Testis (tissue), 3 donors: ENCODE data around the gene GPS1. TPM values are rescaled to one million over a fixed set of nuclear protein-coding genes. Genes with fewer than 3 reads are reported as not detected.
A peak's percentile ranks its signal among the peaks of the same experiment; 100 is the strongest.

Experiments
- DNase-seq: peaks from one replicate; pipeline ENCODE4 v3.0.0-alpha.2; 2019
- H3K27ac ChIP-seq, 2 donors: fragments of 200-600 bp; sonication (generic); one replicate each; pipeline ENCODE4 v1.5.1; 2019
- H3K27me3 ChIP-seq: fragments of 200-600 bp; sonication (generic); one replicate; pipeline ENCODE4 v1.5.1; 2019
- H3K36me3 ChIP-seq: fragments of 200-600 bp; sonication (generic); one replicate; pipeline ENCODE4 v1.5.1; 2017; ENCODE audit warnings: low read depth; ENCODE audit errors: missing control alignments
- H3K4me1 ChIP-seq: fragments of 200-600 bp; sonication (generic); one replicate; pipeline ENCODE4 v1.5.1; 2019
- H3K4me3 ChIP-seq, 2 donors: fragments of 200-600 bp; sonication (generic); one replicate each; pipeline ENCODE4 v1.5.1; 2017 to 2019
- H3K9me3 ChIP-seq: fragments of 200-600 bp; sonication (generic); one replicate; pipeline ENCODE4 v1.5.1; 2017
- CTCF ChIP-seq, 3 experiments: fragments of 450-650 bp in 2 of 3; fragments of 200-600 bp in 1 of 3; sonication (generic) in 1 of 3; IDR thresholded peaks; one replicate each; pipeline ENCODE4 v1.5.1; 2016 to 2019; ENCODE audit warnings: antibody characterized with exemption in 3 of 3, mild to moderate bottlenecking in 2 of 3, moderate library complexity in 1 of 3
- POLR2A ChIP-seq: fragments of 450-650 bp; IDR thresholded peaks from one replicate; pipeline ENCODE4 v1.6.1; 2017; ENCODE audit warnings: antibody characterized with exemption, mild to moderate bottlenecking, moderate library complexity
- WGBS, 2 donors: methylation state at CpG; one replicate each; pipeline ENCODE4 v1.1.5; 2018; 5-methylcytosine and 5-hydroxymethylcytosine counted together
- intact Hi-C: fragments of 100-400 bp; cut with DNase I; formaldehyde crosslinking; loops from one replicate; pipeline ENCODE4 v1.15.1; 2023; ENCODE audit warnings: low total_unique reads
- polyA plus RNA-seq: library from polyadenylated mRNA; stranded (reverse); fragments of 350-450 nt; fragmentation: Illumina TruSeq; extraction: RNeasy Lipid Tissue Mini Kit (QIAGEN cat#74804); gene quantifications from one replicate; pipeline ENCODE4 v1.2.3, GENCODE V29; 2014; ENCODE audit warnings: low read depth, low replicate concordance; ENCODE audit not compliant: insufficient read depth
- total RNA-seq, 2 donors: library from RNA; depleted of rRNA; stranded (reverse); fragments of >200 nt; gene quantifications; one replicate each; pipeline ENCODE4 v1.2.3, GENCODE V29; 2016

GPS1 gene
- total and polyA plus RNA-seq, 3 donors from 2014 or later = 170 to 190 (median 178) TPM

DNA sequence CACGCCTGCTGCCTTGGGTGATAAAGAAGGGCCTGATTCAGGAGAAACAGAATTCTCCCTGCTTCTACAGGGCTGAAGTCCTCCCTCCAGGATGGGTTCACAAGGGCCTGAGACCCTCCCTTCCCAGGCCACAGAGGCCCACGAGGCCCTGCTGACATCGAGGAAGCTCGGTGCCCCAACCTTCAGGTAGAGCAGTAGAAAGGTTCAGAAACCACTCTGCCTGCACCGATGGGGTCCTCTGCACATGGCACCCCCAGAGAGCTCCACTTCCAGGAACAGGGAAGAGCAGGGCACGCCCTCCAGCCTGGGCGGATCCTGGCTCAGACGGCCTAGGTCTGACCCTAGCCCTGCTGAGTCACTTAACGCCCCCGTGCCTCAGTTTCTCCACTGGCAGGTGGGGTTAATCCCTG, 29.8 kb upstream of the GPS1 start:
- Histone ChIP-seq H3K27ac (no peak overlapping the region), H3K36me3 (no peaks in the 10 kb centered on the region), H3K4me3 (peak overlapping the region; percentile 69 to 71), H3K9me3 (no peaks in the 10 kb centered on the region), H3K4me1 (peaks cover 19% of the 10 kb centered on the region), H3K27me3 (no peaks in the 10 kb centered on the region)
- no peak for TF ChIP-seq POLR2A
- no peak for TF ChIP-seq CTCF (IDR thresholded peaks at IDR 0.05)
- DNase-seq = no peak
- intact Hi-C loops = loop anchor here (5.0 kb wide), 1 partner anchor 60 kb away; the partner anchor contains the start of gene NOTUM
- WGBS, 2 donors = 2 to 9% methylated on average over 8 to 10 of the region's 10 CpGs

DNA sequence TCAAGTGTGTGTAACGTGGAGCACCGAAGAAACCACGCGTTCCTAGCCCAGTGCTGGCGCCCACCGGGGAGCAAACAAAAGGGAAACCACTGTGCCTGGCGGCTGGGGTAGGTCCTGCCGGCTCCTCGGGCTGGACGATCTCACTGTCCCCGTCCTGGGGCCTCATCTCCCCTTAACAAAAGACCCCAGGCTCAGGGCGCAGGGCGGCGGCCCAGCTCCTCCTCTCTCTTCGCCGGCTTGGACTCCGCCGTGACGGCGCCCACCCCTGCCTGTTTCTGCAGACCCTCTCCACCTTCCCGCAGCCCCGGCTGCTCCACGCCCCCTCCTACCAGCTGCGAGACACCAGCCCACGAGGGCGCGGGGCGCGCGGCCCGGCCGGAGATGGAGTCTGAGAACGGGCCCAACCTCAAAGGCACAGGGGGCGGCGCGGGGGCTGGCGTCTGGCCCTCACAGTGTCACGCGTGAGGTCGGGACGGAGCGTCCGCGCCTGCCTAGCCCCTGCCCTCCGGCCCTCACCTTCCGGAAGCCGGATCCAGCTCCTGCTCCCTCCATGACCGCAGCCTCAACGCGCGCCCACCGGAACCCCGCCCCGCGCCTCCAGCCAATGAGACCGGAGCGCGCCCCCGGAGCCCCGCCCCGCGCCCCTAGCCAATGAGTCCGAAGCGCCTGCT, 29.3 kb upstream of the GPS1 start, which contains the start of gene CENPX:
TSS of gene CENPX (minus strand) at position 569 of the 671 bp plus-strand sequence. CDS start at position 552, 17 bp downstream.
- H3K4me3 ChIP-seq = peak within 1 kb of the TSS; percentile 69 to 71
- H3K27ac ChIP-seq = peak within 1 kb of the TSS in 1 of 2 donors; percentile 36
- TF ChIP-seq POLR2A (no peak), CTCF (IDR thresholded peaks at IDR 0.05) (no peak)
- H3K4me1 ChIP-seq = peaks cover 19% of the 10 kb centered on the region
- intact Hi-C loops = loop anchor here (5.0 kb wide), 1 partner anchor 60 kb away; the partner anchor contains the start of gene NOTUM
- no peak for DNase-seq
- 1% methylated on average over 30 to 55 of the region's 64 CpGs for WGBS, 2 donors
- H3K9me3 ChIP-seq = no peaks in the 10 kb centered on the region
- no peaks in the 10 kb centered on the region for H3K27me3 ChIP-seq
- H3K36me3 ChIP-seq = no peaks in the 10 kb centered on the region

GRCh38 chr17:82022981-82023446, 28.7 kb upstream of the GPS1 start, which contains the start of gene LRRC45:
LRRC45 (plus strand) TSS chr17:82023305; CDS start chr17:82023644, 339 bp downstream.
- WGBS, 2 donors = 2% methylated on average over 23 of the region's 42 CpGs; no CpG with 5 or more reads in 1 of the 2 donors
- peak within 1 kb of the TSS in 1 of 2 donors; percentile 36 for H3K27ac ChIP-seq
- peak; percentile 100 for DNase-seq
- TF ChIP-seq CTCF (IDR thresholded peaks at IDR 0.05) (no peak), POLR2A (no peak)
- H3K4me1 ChIP-seq = peaks cover 19% of the 10 kb centered on the region
- H3K36me3 ChIP-seq = no peaks in the 10 kb centered on the region
- intact Hi-C loops = loop anchor here (5.0 kb wide), 1 partner anchor 61 kb away; the partner anchor contains the start of gene NOTUM
- H3K9me3 ChIP-seq = no peaks in the 10 kb centered on the region
- H3K4me3 ChIP-seq = peak within 1 kb of the TSS; percentile 69 to 71
- H3K27me3 ChIP-seq = no peaks in the 10 kb centered on the region

GRCh38 chr17:82023447-82024241, 28.1 kb upstream of the GPS1 start:
- intact Hi-C loops = loop anchor here (5.0 kb wide), 1 partner anchor 61 kb away; the partner anchor contains the start of gene NOTUM
- WGBS, 2 donors = 8 to 11% methylated on average over 17 to 37 of the region's 55 CpGs

More at GRCh38 chr17:82023447-82024241, 28.1 kb upstream of the GPS1 start:
- no peaks in the 10 kb centered on the region for H3K36me3 ChIP-seq
- DNase-seq = no peak
- no peaks in the 10 kb centered on the region for H3K27me3 ChIP-seq
- H3K4me3 ChIP-seq = peak overlapping the region; percentile 54 to 68
- H3K9me3 ChIP-seq = no peaks in the 10 kb centered on the region
- no peak for TF ChIP-seq POLR2A
- no peak for TF ChIP-seq CTCF (IDR thresholded peaks at IDR 0.05)
- H3K4me1 ChIP-seq = peaks cover 19% of the 10 kb centered on the region
- H3K27ac ChIP-seq = no peak overlapping the region
